PFSK-1 (cell line): ENCODE results near the gene KIAA0825.

ENCODE experiments used
- FOXP2 ChIP-seq: optimal IDR thresholded peaks from 2 replicates; pipeline ENCODE3; 2011; ENCODE audit warnings: borderline replicate concordance, control low read depth, inconsistent platforms; ENCODE audit not compliant: insufficient read depth; ENCODE audit errors: extremely low read length, extremely low read depth
- POLR2AphosphoS5 ChIP-seq: IDR thresholded peaks from 2 replicates; pipeline ENCODE4 v1.6.1; 2012; ENCODE audit warnings: low read depth, mild to moderate bottlenecking, control low read depth, low read length, moderate library complexity
- REST ChIP-seq, 2 experiments: IDR thresholded peaks; 2 replicates each; pipeline versions ENCODE4 v1.6.1 to v1.8.0; 2011 to 2012; ENCODE audit warnings: low read depth in 2 of 2, low read length in 2 of 2, control low read depth in 1 of 2, inconsistent platforms in 1 of 2, mild to moderate bottlenecking in 1 of 2, moderate library complexity in 1 of 2; ENCODE audit not compliant: insufficient read depth in 1 of 2
- SIN3A ChIP-seq: IDR thresholded peaks from 2 replicates; pipeline ENCODE4 v1.6.1; 2012; ENCODE audit warnings: mild to moderate bottlenecking, low read length, moderate library complexity, borderline replicate concordance; ENCODE audit not compliant: insufficient read depth
- TAF1 ChIP-seq: IDR thresholded peaks from 2 replicates; pipeline ENCODE4 v1.6.1; 2012; ENCODE audit warnings: low read length, control low read depth, borderline replicate concordance; ENCODE audit not compliant: insufficient read depth

Gene KIAA0825

DNA sequence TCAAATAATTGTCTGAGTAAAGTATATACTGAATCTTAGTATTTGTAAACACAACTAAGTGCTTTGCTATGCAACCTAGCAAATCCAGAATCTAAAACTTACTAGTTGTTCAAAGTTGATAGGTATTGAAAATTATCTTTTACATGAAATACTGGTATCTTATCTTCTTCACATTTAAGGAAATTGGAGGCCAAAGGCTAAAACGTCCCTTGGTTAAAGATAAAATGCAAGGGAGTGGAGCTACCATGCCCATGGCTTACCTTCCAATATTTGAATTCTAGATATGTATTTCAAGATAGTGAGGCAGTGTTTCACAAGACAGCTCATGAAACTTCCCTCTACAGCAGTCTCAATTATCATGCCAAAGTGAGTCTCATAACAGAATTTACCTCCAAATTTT lies 373.5 kb downstream of the KIAA0825 start:
- TF ChIP-seq TAF1 (no peak), REST (IDR thresholded peaks at IDR 0.05; ENCODE audit: insufficient read depth in 1 of 2, low read depth in 2 of 2, low read length in 2 of 2) (no peak), FOXP2 (no peak), POLR2AphosphoS5 (no peak), SIN3A (no peak)

DNA sequence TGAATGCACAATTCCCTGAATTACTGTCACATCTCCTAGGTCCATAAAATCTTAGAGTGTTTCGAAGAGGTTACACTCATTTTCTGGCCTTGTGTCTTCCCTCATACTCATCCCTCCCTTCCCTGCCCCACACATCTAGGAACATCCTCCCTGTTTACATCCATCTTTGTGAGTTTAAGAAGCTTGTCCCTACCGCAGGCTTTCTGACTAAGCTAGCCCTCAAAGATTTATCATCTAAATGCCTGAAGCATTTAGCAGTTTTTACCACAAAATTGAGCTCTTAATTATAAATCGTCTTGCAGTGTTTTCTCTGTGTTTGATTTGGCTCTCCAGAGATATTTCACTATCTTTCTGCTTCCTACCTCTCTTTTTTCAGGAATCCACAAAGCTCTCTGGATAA lies 374.8 kb downstream of the KIAA0825 start:
- no peak for TF ChIP-seq FOXP2
- TF ChIP-seq POLR2AphosphoS5, result no peak
- no peak for TF ChIP-seq TAF1
- no peak for TF ChIP-seq REST (IDR thresholded peaks at IDR 0.05; ENCODE audit: insufficient read depth in 1 of 2, low read depth in 2 of 2, low read length in 2 of 2)
- TF ChIP-seq SIN3A, result no peak

DNA sequence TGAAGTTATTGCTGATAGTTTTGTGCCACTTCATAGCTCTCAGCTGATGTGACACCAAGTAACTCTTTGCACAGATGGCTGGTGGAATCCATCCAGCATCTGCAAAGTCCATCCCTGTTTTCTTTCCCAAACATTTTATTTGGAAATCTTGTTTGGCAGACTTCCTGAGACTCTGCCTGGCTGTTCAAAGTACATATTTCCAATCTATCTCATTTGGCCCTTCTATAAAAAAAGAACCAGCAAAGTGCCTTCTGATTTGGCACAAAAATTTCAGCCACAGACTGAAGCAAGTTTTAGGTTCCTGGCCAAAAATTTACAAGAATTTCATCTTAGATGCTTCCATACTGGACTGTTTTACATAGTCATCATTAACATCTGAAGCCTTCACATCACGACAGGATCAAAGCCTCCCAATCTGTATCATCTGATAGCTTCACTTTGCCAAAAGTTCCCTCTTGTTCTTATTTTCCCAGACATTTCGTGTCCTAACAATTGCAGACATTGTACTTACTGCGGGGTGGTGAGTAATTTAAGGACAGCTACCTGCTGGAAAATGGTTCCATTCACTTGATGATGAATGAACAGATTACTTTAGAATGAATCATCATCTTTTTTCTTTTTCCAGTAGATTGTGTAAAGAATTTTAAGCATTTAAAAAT lies 377.3 kb downstream of the KIAA0825 start:
- TF ChIP-seq SIN3A, result no peak
- no peak for TF ChIP-seq FOXP2
- TF ChIP-seq TAF1, result no peak
- TF ChIP-seq REST (IDR thresholded peaks at IDR 0.05; ENCODE audit: insufficient read depth in 1 of 2, low read depth in 2 of 2, low read length in 2 of 2), result no peak
- no peak for TF ChIP-seq POLR2AphosphoS5

DNA sequence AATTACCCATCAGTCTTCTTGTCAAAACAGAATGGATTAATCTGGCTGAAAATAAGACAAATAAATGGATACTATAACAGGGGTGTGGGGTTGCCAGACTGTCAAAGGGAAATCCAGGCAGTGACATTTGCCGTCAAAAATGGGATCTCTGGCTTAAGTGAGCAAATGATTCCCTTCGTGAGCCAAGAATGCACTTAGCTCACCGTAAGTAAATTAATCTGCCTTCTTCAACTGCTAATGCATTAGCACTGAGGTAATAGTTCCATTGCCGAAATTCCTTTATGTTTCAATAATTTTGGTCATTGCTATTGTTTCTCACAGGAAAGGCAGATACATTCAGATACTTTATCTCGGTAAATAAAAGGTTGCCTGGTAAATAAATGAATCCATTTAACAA lies 377.8 kb downstream of the KIAA0825 start:
- TF ChIP-seq REST (IDR thresholded peaks at IDR 0.05; ENCODE audit: insufficient read depth in 1 of 2, low read depth in 2 of 2, low read length in 2 of 2) (no peak), FOXP2 (no peak), POLR2AphosphoS5 (no peak), SIN3A (no peak), TAF1 (no peak)

DNA sequence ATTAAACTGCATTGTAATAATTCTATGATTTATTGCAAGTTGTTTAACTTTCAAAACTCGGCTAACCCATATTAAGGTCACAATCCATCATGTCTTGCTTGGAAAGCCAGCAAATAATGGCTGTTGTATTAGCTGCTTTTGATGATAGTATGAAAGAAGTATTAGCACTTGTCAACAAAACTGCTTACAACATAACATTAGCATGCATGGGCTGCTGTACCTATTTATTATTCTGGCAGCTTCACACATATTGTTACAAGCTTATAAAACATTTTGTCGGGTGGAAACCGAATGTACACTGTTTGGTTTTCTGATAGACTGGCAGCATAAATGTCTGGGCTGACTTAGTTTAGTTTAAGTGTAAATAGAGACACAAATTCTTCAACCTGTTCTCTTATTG lies 378.3 kb downstream of the KIAA0825 start:
- TF ChIP-seq POLR2AphosphoS5 (no peak), FOXP2 (no peak), TAF1 (no peak), REST (IDR thresholded peaks at IDR 0.05; ENCODE audit: insufficient read depth in 1 of 2, low read depth in 2 of 2, low read length in 2 of 2) (no peak), SIN3A (no peak)
